Activated CD8-positive, alpha-beta memory T cell treated with anti-CD3 and anti-CD28 coated beads for 1 hour (primary cell): Measurements from ENCODE around the gene ARHGAP10.

Experiments
- DNase-seq, 2 donors: peaks; one replicate each; pipeline ENCODE4 v3.0.0-alpha.2; 2020; ENCODE audit warnings: low read depth in 1 of 2; ENCODE audit errors: extremely low read depth in 1 of 2

The ARHGAP10 gene

GRCh38 chr4:148057984-148058859 is 326.3 kb downstream of the ARHGAP10 start:
- DNase-seq: no peak

GRCh38 chr4:148059617-148060180 is 327.8 kb downstream of the ARHGAP10 start:
- no peak for DNase-seq

- DNase-seq: no peak
These were observed 328.6 kb downstream of the ARHGAP10 start for GRCh38 chr4:148060264-148061140.

- no peak for DNase-seq
These were observed 329.2 kb downstream of the ARHGAP10 start for GRCh38 chr4:148061141-148061481.

GRCh38 chr4:148061795-148062194 is 329.9 kb downstream of the ARHGAP10 start:
- no peak for DNase-seq

- no peak for DNase-seq
These were observed 330.5 kb downstream of the ARHGAP10 start for GRCh38 chr4:148062301-148062950.

GRCh38 chr4:148064451-148064850 is 332.6 kb downstream of the ARHGAP10 start:
- no peak for DNase-seq

- no peak for DNase-seq
These were observed 333.2 kb downstream of the ARHGAP10 start for GRCh38 chr4:148065075-148065474.

GRCh38 chr4:148067301-148067916 is 335.5 kb downstream of the ARHGAP10 start:
- DNase-seq: no peak

- no peak for DNase-seq
These were observed 336.4 kb downstream of the ARHGAP10 start for GRCh38 chr4:148068065-148068911.

- DNase-seq: no peak
These were observed 337.4 kb downstream of the ARHGAP10 start for GRCh38 chr4:148069086-148069894.

- no peak for DNase-seq
These were observed 337.9 kb downstream of the ARHGAP10 start for GRCh38 chr4:148069895-148070178.

GRCh38 chr4:148071009-148071408 is 339.1 kb downstream of the ARHGAP10 start:
- no peak for DNase-seq

GRCh38 chr4:148072789-148073188 is 340.9 kb downstream of the ARHGAP10 start:
- no peak for DNase-seq

- DNase-seq: no peak
These were observed 341.5 kb downstream of the ARHGAP10 start for GRCh38 chr4:148073349-148073748.

- no peak for DNase-seq
These were observed 342.6 kb downstream of the ARHGAP10 start for GRCh38 chr4:148074462-148074861.

GRCh38 chr4:148075438-148075837 is 343.6 kb downstream of the ARHGAP10 start:
- DNase-seq: no peak

- no peak for DNase-seq
These were observed 345.1 kb downstream of the ARHGAP10 start for GRCh38 chr4:148076964-148077363.

GRCh38 chr4:148077581-148077980 is 345.7 kb downstream of the ARHGAP10 start:
- DNase-seq: no peak
